Activated CD4-positive, alpha-beta T cell treated with anti-CD3 and anti-CD28 coated beads for 4 hours (primary cell): Measurements from ENCODE around the gene PLSCR2.
"Not testable (repeated sequence)": the region's sequence is repeated elsewhere in the genome, so short reads cannot be mapped to it uniquely, and the experiment has no call there.

ENCODE experiments used
- DNase-seq, 2 donors: peaks; one replicate each; pipeline ENCODE4 v3.0.0-alpha.2; 2020

Gene PLSCR2, protein sequence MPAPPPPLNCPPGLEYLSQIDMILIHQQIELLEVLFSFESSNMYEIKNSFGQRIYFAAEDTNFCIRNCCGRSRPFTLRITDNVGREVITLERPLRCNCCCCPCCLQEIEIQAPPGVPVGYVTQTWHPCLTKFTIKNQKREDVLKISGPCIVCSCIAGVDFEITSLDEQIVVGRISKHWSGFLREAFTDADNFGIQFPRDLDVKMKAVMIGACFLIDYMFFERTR

DNA sequence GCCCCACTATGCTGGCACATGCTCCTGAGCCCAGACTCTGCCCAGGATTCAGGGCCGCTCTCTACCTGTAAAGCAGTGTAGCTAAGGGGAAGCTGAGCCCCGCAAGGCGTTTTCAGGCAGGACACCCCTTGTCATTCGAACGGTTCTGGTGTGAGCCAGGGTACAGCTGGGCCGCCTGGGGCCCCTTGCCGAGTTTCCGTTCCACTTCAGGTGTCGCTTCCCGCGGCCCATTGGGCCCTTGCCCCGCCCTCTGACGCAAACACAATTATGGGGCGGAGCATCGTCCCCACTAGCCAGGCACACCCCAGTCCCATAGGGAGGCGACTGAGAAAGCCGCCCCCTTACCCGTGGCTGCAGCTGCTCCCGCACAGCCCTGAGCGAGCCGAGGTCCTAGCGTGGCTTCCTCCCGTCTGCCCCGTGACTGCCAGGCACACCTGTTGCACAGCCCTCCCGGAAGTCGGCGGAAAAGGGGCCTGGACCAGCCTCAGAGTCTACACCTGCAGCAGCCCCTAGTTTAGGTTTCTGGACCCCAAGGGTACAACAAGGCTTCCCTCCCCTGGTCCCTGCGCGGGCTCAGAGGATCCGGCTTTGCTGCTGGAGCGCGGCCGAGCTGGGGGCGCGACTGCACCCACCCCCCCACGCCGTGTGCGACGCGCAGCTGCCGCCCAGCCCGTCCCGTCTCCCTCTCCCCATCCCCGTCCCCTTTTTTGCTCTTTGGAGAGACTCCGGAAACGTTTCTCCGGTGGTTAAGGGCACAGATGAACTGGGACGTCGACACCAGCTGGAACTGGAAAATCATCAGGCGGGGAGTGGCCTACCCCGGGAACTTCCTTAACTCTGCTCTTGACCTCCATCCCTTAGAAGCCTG is at the start of gene PLSCR2:
Gene PLSCR2 (minus strand): TSS at position 412 of the 868 bp plus-strand sequence. CDS start 9,657 bp downstream, outside the sequence.
- DNase-seq, result peak; percentile 67 to 76

DNA sequence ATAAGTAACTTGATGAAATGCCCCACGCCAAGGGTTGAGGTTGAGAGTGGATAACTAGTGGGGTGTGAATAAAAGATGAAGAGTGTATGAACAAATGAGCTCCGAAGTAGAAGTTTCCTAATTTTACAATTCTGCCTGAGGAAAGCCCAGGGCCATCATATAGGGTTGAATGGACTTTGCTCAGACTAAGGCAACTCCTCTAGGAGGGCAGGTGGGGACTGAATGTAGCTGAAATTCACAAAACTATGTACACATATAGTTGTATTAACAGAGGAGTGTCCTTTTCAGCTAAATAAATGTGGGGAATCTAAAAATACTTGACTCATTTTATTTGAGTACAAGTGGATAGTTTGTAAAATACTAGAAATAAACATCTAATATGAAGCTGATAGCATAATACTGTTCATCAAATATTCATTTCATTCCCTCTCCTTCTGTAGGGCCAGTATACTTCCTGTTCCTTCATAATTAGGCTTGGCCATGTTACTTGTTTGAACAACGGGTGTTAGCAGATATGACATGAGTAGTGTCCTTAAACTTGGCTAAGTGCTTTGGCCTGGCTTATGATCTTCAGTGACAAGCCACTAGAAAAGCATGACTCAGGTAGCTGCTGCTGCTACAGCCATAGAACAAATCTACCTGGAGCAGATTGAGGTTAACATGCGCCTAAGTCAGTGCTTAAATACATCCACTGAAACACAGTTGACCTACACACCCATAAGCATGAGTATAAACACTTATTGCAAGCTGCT is 48.5 kb upstream of the PLSCR2 start:
- DNase-seq, result no peak

DNA sequence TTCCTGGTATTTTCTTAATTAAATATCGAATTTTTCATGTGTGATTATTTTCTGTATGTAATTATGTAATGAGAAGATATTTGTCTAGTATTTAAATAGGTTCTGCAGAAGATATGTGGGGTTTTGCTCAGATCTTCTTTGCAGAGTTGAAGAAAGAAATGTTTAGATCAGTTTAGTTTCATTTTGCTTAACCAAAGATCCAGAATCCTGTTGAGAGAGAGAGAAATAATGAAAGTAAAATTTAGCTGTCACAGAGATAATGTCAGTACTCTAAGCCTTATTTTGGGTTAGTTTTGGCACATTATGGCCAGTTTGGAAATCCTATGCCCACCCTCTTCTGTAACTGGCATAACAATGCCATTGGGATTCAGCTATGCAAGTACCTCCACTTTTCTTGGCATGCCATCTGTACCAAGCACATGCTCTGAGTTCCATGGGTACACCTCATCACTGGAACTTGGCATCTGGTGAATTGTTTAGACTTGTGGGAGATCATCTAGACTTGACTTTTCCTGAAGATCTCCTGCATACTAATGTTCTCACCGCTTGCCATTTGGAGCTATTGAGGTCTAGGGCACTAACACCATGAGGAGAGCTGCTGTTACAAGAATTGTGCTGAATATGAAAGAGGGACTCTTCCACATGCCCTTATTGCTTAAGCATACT is 44.2 kb upstream of the PLSCR2 start:
- DNase-seq, result no peak

DNA sequence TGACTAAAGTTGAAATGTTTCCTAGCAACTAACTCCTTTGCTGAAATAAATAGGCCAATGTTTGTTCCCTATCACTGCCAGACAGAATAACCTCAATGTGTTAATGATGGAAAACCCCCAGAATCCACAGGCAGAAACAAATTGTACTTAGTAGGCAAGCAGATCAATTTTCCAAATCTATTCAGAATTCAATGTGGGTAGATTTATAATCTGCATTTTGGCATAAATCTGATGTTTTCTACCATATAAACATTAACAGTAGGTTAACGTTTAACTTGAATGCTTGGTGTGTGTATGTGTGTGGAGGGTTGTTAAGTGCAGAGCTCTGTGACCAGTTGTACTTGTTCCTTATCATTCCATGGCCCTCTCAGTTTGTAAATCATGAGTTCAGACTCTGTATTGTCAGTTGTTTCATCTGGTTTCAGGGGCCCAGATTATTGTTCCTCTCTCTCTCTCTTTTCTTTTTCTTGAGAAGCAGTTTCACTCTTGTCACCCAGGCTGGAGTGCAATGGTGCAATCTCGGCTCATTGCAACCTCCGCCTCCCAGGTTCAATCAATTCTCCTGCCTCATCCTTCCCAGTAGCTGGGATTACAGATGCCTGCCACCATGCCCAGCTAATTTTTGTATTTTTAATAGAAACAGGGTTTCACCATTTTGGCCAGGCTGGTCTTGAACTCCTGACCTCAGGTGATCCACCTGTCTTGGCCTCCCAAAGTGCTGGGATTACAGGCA is 42.2 kb upstream of the PLSCR2 start:
- DNase-seq, result no peak

DNA sequence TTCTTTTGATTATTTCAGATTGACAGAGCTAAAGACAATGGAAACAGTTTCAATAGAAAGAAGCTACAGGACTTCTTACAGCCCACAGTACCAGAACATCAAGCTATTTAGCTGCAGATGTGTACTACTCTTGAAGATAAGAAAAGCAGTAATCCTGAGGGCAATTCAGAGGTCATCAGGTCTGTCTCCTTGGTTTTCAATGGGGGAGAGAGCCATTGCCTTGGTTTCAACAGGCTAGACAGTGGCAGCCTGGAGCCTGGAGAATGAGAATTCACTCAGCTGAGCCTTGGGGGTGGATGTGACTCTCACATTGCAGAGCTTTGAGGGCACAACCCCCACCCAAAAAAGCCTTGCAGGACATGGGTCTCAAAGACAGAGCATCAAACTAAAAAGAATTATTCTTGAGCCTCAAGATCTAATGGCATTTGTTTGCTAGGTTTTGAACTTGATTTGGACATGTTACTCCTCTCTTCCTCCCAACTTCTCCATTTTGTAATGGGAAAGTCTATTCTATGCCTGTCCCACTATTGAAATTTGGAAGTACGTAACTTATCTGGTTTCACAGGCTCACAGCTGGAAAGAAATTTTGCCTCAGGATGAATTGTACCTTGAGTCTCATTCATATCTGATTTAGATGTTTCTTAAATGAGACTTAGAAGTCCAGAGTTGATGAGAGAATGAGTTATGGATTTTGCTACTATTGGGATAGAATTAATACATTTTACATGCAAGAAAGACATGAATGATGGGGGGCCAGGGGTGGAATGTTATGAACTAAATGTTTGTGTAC is 38.2 kb upstream of the PLSCR2 start:
- no peak for DNase-seq

DNA sequence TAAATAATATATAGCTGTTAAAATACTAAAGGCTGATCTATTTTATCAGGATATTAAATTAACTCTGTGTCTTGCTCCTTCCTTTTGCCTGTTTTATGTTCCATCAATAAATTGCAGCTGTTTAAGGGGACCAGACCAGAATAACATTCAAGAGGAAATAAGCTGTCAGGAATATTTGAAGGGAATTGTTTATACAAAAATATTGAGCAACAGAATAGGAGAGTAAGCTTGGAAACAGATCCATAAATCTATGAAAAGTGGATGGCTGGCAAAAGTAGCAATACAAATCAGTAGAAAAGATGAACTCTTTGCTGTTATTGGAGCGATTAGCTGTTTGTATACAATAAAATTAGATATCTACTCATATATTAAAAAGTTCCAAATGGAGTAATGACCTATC is 36.2 kb upstream of the PLSCR2 start:
- no peak for DNase-seq

DNA sequence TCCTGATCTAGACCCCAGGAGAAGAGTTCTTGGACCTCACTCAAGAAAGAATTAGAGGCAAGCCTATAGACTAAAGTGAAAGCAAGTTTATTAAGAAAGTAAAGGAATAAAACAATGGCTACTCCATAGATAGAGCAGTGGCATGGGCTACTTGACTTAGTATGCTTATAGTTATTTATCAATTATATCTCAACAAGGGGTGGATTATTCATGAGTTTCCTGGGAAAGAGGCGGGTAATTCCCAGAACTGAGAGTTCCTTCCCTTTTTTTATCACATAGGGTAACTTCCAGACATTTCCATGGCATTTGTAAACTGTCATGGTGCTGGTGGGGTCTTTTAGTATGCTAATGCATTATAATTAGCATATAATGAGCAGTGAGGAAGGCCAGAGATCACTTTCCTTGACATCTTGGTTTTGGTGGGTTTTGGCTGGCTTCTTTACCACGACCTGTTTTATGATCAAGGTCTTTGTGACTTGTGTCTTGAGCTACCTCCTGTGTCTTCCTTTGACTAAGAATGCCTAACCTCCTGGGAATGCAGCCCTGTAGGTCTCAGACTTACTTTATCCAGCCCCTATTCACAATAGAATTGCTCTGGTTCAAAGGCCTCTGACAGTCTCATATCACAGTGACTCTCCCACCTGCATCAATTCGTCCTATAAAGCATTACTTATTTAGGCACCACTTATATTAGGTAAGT is 35.3 kb upstream of the PLSCR2 start:
- DNase-seq, result no peak

DNA sequence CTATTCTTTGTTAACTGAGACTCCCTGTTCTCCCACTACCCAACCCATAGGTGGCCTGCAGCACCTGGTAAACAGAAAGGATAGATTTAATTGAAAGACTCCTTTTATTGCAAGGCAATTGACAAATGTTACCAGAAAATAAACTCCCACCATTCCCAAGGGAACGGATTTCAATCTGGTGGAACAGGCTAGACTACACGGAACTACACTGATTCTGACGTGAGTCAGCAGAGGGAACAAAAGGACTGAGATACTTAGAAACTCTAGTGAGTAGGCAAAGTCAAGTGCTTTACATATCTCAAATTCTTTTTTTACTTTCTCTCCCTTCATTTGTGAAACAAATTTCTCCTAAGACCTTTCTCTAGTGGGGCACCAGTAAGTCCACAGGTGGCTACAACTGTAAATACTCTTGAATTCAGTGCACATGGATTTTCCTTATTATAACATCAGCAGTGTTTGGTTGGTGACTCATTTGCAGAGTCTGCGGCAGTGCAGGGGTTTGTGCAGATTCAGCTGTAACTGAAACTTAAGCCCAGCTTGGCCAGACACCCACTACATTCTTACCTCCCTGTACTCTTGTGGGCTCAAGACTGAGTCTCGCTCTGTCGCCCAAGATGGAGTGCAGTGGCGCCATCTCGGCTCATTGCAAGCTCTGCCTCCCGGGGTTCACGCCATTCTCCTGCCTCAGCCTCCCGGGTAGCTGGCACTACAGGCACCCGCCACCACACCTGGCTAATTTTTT is 34.3 kb upstream of the PLSCR2 start:
- DNase-seq, result no peak

DNA sequence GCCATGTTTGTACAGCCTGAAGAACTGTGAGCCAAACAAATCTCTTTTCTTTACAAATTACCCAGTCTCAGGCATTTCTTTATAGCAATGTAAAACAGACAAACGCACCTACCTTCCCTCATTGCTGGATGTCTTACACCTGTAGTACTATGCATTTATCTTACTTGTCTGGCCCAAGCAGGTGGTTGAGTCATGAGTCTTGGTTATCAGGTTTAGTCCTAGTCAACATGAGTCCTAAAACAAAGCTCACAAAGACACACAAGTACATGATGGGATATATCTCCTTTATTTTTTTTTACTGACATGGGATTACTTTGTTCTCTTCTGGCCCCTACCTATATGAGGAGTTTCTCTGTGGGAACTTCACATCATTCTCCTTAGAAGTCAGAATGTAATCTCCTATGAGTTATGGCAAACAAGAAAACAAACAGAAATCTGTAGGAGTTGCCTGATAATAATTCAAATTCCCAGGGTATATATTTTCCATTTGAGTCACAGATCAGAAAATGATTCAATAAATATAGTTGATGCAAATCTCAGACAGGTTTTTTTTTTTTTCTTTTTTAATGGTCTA is 33.6 kb upstream of the PLSCR2 start:
- DNase-seq, result no peak

DNA sequence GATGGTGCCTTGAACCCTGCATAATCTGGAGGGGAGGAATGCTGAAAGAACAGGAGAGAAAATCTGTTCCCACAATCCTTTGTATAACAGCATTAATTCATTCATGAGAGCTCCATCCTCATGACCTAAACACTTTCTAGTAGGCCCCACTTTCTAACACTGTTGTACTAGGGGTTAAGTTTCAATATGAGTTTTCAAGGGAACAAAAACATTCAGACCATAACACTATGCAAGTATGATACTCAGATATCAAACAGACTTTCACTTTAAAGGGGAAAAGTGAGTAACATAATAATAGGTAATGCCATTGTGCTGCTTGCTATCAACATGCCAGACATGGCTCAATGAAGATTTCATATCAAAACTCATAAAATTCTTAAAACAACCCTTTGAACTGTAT is 32.4 kb upstream of the PLSCR2 start:
- no peak for DNase-seq

DNA sequence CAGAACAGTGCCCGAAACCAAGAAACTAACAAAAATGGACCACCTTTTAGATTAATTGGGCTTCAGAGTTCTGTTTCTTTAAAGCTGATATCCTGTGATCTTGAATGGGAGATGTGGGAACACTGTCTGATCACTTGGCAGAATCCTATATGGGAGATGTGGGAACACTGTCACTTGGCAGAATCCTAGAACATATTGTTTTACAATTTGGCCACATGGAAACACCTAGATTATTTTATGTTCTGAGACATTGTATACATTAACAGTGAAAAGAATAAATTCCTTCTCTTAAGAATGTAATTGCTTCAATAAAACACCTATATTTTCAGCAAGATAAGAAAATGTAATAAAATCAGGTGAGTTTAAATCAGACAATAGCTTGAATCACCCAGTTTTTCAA is 30.3 kb upstream of the PLSCR2 start:
- DNase-seq, result no peak

DNA sequence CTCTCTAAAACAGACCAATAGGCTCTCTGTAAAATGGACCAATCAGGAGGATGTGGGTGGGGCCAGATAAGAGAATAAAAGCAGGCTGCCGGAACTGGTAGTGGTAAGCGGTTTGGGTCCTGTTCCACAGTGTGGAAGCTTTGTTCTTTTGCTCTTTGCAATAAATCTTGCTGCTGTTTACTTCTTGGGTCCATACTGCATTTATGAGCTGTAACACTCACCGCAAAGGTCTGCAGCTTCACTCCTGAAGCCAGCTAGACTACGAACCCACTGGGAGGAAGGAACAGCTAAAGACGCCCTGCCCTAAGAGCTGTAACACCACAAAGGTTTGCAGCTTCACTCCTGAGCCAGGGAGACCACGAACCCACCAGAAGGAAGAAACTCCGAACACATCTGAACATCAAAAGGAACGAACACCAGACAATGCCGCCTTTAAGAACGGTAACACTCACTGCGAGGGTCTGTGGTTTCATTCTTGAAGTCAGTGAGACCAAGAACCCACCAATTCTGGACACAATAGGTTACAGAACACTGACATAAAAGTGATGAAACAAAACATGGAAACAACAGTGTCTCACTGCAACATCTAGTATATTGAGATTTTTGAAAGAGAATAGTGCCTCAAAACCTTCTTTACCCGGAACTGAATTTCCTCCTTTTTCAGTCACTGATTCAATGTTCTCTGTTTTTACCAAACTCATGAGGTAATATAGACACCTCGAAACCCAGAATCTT is 28.8 kb upstream of the PLSCR2 start:
- no peak for DNase-seq

DNA sequence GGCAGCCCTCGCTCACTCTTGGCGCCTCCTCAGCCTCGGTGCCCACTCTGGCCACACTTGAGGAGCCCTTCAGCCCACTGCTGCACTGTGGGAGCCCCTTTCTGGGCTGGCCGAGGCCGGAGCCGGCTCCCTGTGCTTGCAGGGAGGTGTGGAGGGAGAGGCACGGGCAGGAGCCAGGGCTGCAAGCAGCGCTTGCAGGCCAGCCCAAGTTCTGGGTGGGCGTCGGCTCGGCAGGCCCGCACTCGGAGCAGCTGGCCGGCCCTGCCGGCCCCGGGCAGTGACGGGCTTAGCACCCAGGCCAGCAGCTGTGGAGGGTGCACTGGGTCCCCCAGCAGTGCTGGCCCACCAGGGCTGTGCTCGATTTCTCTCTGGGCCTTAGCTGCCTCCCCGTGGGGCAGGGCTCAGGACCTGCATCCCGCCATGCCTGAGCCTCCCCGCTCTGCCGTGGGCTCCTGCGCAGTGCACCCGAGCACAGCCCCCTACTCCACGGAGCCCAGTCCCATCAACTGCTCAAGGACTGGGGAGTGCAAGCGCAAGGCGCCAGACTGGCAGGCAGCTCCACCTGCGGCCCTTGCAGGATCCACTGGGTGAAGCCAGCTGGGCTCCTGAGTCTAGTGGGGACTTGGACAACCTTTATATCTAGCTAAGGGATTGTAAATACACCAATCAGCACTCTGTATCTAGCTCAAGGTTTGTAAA is 27.9 kb upstream of the PLSCR2 start:
- not testable (repeated sequence) for DNase-seq

DNA sequence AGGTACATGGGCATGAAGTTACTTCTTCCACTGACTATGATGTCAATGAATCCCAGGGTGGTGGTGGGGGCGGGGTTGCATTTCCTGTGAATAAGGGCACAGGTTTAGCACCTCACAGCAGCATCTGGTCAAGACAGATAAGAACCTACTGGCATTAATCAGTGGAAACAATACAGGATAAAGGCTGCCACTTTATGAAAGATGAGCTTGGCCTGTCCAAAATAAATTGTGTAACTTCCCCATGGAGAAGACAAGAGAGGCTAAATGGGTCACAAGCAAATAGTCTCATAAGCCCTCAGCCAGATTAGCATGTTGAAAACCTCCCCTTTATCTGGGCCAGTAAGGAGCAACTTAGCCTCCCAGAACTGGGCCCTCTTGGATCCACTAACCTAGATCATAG is 27.4 kb upstream of the PLSCR2 start:
- DNase-seq, result no peak

DNA sequence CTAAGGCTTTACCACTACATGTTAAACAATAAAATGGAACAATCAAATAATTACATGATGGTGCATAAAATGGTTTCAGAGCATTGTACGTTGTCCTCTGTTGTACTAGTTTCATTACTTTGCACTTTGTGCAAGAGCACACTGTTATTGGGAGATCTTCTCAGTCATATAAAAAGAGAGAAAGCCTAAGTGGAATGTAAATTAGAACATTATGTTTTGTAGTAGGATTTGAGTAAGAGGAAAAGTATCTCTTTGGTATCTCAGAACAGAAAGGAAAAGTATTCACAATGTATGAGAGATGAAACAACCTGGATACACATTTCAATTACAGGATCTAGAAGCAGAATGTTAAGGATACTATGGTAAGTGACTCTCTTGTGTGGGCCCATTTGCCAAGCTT is 26.9 kb upstream of the PLSCR2 start:
- DNase-seq, result no peak

DNA sequence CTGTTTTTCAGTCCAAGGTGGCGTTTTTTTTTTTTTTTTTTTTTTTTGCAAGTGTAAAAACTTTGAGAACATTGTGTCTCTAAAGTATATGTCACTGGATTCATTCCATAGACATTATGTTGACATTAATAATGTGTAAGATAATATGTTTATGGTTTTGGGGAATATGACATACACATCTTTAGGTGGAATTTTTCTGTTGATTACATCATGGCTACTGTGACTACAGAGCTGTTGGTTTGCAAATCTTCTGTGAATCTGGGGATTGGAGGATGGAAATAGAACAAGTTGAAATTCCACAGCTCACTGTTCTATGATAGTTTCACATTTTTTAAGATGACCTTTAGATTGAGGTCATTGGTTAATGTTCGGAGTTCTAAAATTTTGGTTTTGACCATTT is 24.4 kb upstream of the PLSCR2 start:
- DNase-seq, result no peak

DNA sequence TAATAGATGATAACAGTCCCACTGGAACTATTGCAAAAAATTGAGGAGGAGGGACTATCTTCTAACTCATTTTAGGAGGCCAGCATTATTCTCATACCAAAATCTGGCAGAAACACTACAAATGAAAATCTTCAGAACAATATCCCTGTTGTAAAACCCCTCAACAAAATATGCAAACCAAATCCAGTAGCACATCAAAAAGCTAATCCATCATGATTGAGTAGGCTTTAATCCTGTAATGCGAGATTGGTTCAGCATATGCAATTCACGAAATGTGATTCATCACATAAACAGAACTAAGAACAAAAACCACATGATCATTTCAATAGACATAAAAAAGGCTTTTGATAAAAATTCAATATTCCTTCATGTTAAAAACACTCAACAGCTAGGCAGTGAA is 23.9 kb upstream of the PLSCR2 start:
- DNase-seq, result no peak

DNA sequence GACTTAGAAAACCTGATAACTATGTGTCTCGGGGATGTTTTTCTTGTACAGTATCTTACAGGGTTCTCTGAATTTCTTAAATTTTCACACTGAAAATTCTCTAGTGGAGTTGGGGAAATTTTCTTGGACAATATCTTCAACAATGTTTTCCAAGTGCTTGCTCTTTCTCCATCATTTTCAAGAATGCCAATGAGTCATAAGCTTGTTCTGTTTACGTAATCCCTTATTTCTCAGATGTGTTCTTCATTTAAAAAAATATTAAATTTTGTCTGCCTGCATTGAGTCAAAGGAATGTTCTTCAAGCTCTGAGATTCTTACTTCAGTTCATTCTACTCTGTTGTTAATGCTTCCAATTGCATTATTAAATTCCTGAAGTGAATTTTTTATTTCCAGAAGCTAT is 21.9 kb upstream of the PLSCR2 start:
- DNase-seq, result no peak
